ENCODE data around the gene ANKLE2.
"Not testable (repeated sequence)": the region's sequence is repeated elsewhere in the genome, so short reads cannot be mapped to it uniquely, and the experiment has no call there.

ANKLE2 gene

DNA sequence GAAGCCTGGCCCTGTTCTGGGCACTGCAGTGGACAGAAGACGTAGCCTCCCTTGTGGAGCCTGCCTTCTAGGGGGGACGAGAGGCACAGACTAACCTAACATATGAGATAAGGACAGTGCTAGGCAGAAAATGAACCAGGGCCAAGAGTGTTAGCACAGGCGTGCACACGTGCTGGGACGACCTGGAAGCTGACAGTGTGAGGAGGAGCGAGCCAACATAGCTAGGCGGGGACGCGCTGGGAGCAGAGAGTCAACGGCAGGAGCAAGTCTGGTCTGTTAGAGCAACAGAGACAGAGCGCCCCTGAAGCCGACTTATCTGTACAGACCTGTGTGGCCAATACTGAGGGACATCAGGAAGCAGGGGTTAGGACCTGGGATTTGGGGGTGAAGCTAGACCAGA lies 66.2 kb downstream of the ANKLE2 start:
- no peak overlapping the region for H3K27ac ChIP-seq
- TF ChIP-seq, protein P1, sequence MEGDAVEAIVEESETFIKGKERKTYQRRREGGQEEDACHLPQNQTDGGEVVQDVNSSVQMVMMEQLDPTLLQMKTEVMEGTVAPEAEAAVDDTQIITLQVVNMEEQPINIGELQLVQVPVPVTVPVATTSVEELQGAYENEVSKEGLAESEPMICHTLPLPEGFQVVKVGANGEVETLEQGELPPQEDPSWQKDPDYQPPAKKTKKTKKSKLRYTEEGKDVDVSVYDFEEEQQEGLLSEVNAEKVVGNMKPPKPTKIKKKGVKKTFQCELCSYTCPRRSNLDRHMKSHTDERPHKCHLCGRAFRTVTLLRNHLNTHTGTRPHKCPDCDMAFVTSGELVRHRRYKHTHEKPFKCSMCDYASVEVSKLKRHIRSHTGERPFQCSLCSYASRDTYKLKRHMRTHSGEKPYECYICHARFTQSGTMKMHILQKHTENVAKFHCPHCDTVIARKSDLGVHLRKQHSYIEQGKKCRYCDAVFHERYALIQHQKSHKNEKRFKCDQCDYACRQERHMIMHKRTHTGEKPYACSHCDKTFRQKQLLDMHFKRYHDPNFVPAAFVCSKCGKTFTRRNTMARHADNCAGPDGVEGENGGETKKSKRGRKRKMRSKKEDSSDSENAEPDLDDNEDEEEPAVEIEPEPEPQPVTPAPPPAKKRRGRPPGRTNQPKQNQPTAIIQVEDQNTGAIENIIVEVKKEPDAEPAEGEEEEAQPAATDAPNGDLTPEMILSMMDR (IDR thresholded peaks at IDR 0.05; ENCODE audit: low read depth, low read length) = no peak
- no peak overlapping the region for H3K4me3 ChIP-seq (ENCODE audit: low read depth, low read length)
- no peaks in the 10 kb centered on the region for H3K27me3 ChIP-seq (ENCODE audit: insufficient read depth, low read depth, severe bottlenecking)
- no peak for DNase-seq
- H3K36me3 ChIP-seq = peaks cover 60% of the 10 kb centered on the region
- no peaks in the 10 kb centered on the region for H3K9me3 ChIP-seq (ENCODE audit: severe bottlenecking)

DNA sequence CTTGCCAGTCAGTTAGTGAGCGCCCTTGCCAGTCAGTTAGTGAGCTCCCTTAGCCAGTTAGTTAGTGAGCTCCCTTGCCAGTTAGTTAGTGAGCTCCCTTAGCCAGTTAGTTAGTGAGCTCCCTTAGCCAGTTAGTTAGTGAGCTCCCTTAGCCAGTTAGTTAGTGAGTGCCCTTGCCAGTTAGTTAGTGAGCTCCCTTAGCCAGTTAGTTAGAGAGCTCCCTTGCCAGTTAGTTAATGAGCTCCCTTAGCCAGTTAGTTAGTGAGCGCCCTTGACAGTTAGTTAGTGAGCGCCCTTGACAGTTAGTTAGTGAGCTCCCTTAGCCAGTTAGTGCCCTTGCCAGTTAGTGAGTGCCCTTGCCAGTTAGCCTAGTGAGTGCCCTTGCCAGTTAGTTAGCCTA lies 66.7 kb downstream of the ANKLE2 start:
- H3K9me3 ChIP-seq (ENCODE audit: severe bottlenecking); H3K4me3 ChIP-seq (ENCODE audit: low read depth, low read length); DNase-seq; H3K27ac ChIP-seq; H3K27me3 ChIP-seq (ENCODE audit: insufficient read depth, low read depth, severe bottlenecking): not testable (repeated sequence)
- peaks cover 62% of the 10 kb centered on the region for H3K36me3 ChIP-seq

DNA sequence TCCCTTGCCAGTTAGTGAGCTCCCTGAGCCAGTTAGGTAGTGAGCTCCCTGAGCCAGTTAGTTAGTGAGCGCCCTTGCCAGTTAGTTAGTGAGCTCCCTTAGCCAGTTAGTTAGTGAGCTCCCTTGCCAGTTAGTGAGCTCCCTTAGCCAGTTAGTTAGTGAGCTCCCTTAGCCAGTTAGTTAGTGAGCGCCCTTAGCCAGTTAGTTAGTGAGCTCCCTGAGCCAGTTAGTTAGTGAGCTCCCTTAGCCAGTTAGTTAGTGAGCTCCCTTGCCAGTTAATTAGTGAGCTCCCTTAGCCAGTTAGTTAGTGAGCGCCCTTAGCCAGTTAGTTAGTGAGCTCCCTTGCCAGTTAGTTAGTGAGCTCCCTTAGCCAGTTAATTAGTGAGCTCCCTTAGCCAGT lies 69.6 kb downstream of the ANKLE2 start:
- not testable (repeated sequence) for DNase-seq; H3K4me3 ChIP-seq (ENCODE audit: low read depth, low read length); H3K27ac ChIP-seq; H3K27me3 ChIP-seq (ENCODE audit: insufficient read depth, low read depth, severe bottlenecking); H3K9me3 ChIP-seq (ENCODE audit: severe bottlenecking)
- H3K36me3 ChIP-seq = peaks cover 40% of the 10 kb centered on the region

DNA sequence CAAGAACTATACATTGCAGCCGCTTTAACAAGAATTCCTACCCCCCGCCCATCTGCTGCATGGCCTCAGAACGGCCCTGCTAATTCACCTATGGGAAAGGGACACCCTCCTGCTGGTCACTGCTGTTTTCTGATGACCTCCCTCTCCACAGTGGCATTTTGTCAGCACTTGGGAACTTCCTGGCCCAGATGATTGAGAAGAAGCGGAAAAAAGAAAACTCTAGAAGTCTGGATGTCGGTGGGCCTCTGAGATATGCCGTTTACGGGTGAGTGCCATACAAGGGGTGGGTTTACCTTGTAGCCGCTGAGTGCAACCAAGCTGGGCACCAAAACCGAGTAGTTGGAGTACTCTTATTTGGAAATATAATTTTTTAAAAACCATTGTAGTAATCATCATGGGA lies 71.5 kb downstream of the ANKLE2 start:
- DNase-seq = no peak

DNA sequence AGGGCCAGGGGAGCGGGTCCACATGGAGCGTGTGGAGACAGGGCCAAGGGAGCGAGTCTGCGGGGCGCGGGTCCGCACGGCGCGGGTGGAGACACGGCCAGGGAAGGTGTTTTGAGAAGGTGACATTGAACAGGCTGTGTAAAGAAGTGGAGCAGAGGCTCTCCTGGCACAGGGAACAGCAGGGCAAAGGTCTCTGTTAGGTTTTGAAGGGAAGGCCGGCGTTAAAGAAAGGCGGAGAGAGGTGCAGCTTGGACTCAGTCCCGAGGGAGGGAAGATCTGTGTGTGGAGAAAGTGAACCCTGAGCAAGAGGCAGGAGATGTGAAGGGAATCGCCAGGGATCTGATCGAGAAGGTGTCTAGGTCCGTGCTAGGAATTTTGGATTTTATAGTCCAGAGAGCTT lies 72.4 kb downstream of the ANKLE2 start:
- no peaks in the 10 kb centered on the region for H3K9me3 ChIP-seq (ENCODE audit: severe bottlenecking)
- no peak for DNase-seq
- no peak overlapping the region for H3K27ac ChIP-seq
- H3K36me3 ChIP-seq = peaks cover 33% of the 10 kb centered on the region
- H3K27me3 ChIP-seq (ENCODE audit: insufficient read depth, low read depth, severe bottlenecking) = no peaks in the 10 kb centered on the region
- TF ChIP-seq, protein P1 (IDR thresholded peaks at IDR 0.05; ENCODE audit: low read depth, low read length) = no peak
- no peak overlapping the region for H3K4me3 ChIP-seq (ENCODE audit: low read depth, low read length)

More for the DNA sequence above, 71.5 kb downstream of the ANKLE2 start:
- no peaks in the 10 kb centered on the region for H3K27me3 ChIP-seq (ENCODE audit: insufficient read depth, low read depth, severe bottlenecking)
- peaks cover 34% of the 10 kb centered on the region for H3K36me3 ChIP-seq
- no peak overlapping the region; the same call in 1 of the 2 replicates for H3K27ac ChIP-seq
- H3K9me3 ChIP-seq (ENCODE audit: severe bottlenecking) = no peaks in the 10 kb centered on the region
- TF ChIP-seq, protein P1 (IDR thresholded peaks at IDR 0.05; ENCODE audit: low read depth, low read length) = no peak
- no peak overlapping the region for H3K4me3 ChIP-seq (ENCODE audit: low read depth, low read length)

DNA sequence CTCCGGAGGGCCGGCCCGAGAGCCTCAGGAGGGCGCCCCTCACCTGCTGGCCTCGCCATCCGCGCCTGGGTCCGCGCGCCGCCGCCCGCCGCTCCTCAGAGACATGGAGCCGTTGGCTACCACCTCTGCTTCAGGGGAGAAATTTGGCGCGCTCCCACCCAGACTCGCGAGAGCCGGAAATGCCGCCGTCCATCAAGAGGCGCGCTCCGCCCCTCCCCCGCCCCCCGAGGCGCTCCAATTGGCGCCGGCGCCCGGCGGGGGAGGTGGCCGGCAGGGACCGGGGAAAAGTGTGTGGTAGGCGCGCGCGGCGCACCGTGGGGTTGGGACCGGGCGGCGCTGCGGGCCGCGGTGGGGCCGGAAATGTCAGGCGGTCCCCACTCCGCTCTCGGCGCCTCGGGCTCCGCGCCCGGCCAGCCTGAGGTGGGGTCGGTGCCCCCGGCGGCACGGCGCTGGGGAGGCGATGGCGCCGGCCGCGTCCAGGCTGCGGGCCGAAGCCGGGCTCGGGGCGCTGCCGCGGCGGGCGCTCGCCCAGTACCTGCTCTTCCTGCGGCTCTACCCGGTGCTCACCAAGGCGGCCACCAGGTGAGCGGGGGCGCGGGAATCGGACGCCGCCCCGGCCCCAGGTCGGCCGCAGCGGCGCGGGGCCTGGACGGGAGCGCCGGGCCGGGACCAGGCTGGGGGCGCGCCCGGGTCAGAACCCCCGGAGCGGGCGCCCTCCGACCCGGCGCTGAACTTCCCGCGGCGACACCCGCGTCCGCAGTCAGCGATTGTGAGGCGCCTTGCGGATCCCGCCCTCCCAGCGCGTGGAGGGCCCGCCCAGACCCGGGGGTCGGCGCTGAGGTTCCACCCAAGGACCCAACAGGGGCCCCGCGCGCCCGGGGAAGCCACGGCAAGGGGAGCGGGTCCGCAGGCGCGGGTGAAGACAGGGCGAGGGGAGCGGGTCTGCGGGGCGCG lies 74.1 kb downstream of the ANKLE2 start, which contains the start of the genes POLE and PXMP2:
TSS of gene POLE (minus strand) at position 132 of the 954 bp plus-strand sequence. CDS start at position 105, 27 bp downstream.
TSS of gene PXMP2 (plus strand) at position 377 of the 954 bp plus-strand sequence. CDS start at position 461, 84 bp downstream.
- H3K9me3 ChIP-seq (ENCODE audit: severe bottlenecking) = no peaks in the 10 kb centered on the region
- H3K27ac ChIP-seq = peak within 1 kb of the TSS; percentile 91
- DNase-seq = peak; percentile 96
- TF ChIP-seq, protein P1 (IDR thresholded peaks at IDR 0.05; ENCODE audit: low read depth, low read length) = no peak
- peaks cover 41% of the 10 kb centered on the region for H3K36me3 ChIP-seq
- peak within 1 kb of the TSS; percentile 73 for H3K4me3 ChIP-seq (ENCODE audit: low read depth, low read length)
- no peaks in the 10 kb centered on the region for H3K27me3 ChIP-seq (ENCODE audit: insufficient read depth, low read depth, severe bottlenecking)

Measured in WERI-Rb-1 (cell line).